Fibroblast of skin of right biceps (primary cell): ENCODE results near the gene RAB11FIP4.

Experiments
- DNase-seq: peaks from one replicate; pipeline ENCODE4 v3.0.0-alpha.2; 2013

RAB11FIP4 gene

GRCh38 chr17:31573047-31573446 is 181.6 kb downstream of the RAB11FIP4 start:
- DNase-seq = no peak

DNA sequence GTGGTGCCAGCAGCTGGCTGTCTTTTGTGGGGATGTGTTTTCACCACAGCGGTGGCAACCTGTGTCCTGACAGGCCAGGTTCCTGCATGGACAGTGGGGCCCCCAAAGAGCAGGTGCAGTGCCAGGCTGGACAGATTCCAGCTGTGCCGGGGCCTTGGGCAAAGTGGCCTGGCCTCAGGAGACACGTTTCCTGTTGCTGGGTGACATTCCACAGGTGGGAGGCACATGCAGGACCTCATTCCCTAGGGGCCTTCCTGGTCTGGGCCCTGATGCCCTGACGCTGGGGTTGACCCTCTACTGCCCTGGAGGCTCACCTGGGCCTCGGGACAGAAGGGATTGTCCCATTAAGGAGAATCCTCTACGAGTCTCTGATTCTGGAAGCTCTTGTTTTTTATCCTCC is 182.4 kb downstream of the RAB11FIP4 start:
- DNase-seq = no peak

GRCh38 chr17:31574458-31574857 is 183.0 kb downstream of the RAB11FIP4 start:
- DNase-seq = no peak

GRCh38 chr17:31575043-31575442 is 183.6 kb downstream of the RAB11FIP4 start:
- DNase-seq = no peak

GRCh38 chr17:31579265-31579664 is 187.8 kb downstream of the RAB11FIP4 start:
- no peak for DNase-seq

GRCh38 chr17:31580316-31580705 is 188.8 kb downstream of the RAB11FIP4 start:
- no peak for DNase-seq

- peak; percentile 51 for DNase-seq
These were observed 189.4 kb downstream of the RAB11FIP4 start for GRCh38 chr17:31580706-31581490.

DNA sequence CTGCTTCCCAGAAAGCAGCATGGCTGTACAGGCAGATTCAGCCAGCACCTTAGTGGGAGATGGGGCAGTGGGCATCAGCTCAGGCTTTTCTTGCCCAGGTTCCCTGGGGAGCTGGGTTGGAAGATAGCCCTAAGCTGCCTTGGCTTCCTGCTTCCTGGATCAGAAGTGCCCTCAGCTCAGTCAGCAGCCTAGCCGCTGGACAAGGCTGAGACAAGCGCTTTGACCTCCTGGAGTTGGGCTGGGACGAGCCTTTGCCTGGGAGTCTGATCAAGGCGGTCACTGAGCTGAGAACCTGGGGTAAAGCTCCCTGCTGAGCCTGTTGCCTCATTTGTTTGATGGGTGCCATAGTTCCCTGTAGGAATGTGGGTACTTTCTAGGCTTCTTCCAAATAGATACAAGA is 190.0 kb downstream of the RAB11FIP4 start:
- DNase-seq = no peak

DNA sequence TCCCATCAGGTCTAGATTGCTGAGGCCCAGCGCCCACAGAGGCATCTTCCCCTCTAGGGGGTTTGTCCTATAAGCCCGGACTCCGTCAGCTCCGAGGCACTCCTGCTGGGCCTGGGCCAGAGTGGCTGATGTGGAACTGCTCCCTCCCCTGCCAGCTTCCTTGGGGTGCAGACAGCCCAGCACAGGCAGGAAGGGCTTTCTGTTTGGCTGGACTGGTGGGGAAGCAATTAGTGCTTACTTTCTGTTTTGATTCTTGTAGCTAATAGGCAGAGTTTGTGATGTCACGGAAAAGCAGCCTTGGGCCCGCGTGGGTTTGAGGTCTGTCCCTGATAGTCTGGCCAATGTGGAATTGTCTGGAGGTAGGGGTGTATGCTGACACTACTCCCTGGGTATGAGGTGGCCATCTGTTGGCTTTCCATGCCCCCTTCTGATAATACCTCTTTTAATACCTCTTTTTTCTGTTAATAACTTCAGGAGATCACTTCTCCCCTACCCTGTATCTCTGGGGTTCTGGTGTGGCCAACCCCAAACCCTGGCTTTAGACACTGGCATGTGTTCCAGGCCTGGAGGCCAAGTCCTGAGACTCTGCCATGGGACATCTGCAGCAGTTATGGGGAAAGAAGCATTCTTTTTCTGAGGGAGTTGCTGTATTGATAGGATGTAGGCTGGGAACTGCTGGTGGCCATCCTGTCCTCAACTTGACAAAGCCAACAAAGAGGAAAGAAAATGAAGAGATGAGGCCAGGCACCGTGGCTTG is 190.9 kb downstream of the RAB11FIP4 start:
- no peak for DNase-seq

DNA sequence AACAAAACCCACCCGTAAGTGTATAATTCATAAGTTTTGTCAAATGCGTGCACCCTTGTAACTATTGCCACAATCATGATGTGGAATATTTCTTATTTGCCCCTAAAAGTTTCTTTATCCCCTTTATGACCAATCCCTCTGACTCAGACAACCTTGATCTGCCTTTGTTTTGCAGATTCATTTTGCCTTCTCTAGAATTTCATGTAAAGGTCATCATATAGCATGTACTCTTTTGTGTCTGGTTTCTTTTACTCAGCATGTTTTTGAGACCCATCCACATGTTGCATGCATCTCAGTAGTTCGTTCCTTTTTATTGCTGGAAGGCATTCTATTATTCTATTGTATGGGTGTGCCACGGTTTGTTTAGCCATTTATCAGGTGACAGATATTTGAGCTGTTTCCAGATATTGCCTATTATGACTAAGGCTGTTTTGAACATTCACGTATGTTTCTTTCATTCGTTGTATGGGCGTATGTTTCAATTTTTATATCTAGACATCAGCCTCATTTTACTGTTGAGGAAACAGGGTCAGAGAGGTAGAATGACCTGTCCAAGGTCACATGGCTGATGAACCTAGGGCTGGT is 192.4 kb downstream of the RAB11FIP4 start:
- DNase-seq = no peak

- DNase-seq = no peak
These were observed 193.2 kb downstream of the RAB11FIP4 start for GRCh38 chr17:31584438-31585279.

- DNase-seq = no peak
These were observed 193.8 kb downstream of the RAB11FIP4 start for GRCh38 chr17:31585280-31585630.

- DNase-seq = peak; percentile 40
These were observed 195.5 kb downstream of the RAB11FIP4 start for GRCh38 chr17:31586946-31587345.

GRCh38 chr17:31587462-31587861 is 196.0 kb downstream of the RAB11FIP4 start:
- no peak for DNase-seq
